Gastroesophageal sphincter (tissue), 4 donors: ENCODE measurements around the gene LONP1. TPM values are rescaled to one million over a fixed set of nuclear protein-coding genes. Genes with fewer than 3 reads are reported as not detected.

Experiments used
- ATAC-seq: fragments of 150-250 bp; one replicate; pipeline ENCODE4 v1.9.1; 2016; ENCODE audit warnings: mild to moderate bottlenecking, moderate library complexity
- H3K27ac ChIP-seq, 4 donors: fragments of 200-600 bp; sonication (generic) in 3 of 4; 1 replicate in 3 of 4; 2 replicates in 1 of 4; pipeline ENCODE4 v1.5.1; 2016 to 2019
- H3K27me3 ChIP-seq: fragments of 200-600 bp; sonication (generic); one replicate; pipeline ENCODE4 v1.5.1; 2019
- H3K36me3 ChIP-seq, 2 donors: fragments of 200-600 bp; sonication (generic); one replicate each; pipeline ENCODE4 v1.5.1; 2019; ENCODE audit warnings: control low read depth in 1 of 2
- H3K4me1 ChIP-seq, 3 donors: fragments of 200-600 bp; sonication (generic); 1 replicate in 2 of 3; 2 replicates in 1 of 3; pipeline ENCODE4 v1.5.1; 2016 to 2019; ENCODE audit warnings: control low read depth in 2 of 3
- H3K4me3 ChIP-seq, 2 donors: fragments of 200-600 bp; sonication (generic); one replicate each; pipeline ENCODE4 v1.5.1; 2019; ENCODE audit warnings: mild to moderate bottlenecking in 1 of 2, moderate library complexity in 1 of 2
- H3K9me3 ChIP-seq, 3 donors: fragments of 200-600 bp; sonication (generic); one replicate each; pipeline ENCODE4 v1.5.1; 2017 to 2019; ENCODE audit warnings: control low read depth in 2 of 3
- CTCF ChIP-seq, 4 experiments: fragments of 200-600 bp in 2 of 4; fragments of 450-650 bp in 2 of 4; sonication (generic) in 1 of 4; IDR thresholded peaks; one replicate each; pipeline ENCODE4 v1.5.1; 2017 to 2019; ENCODE audit warnings: antibody characterized with exemption in 4 of 4, mild to moderate bottlenecking in 2 of 4, moderate library complexity in 2 of 4
- EP300 ChIP-seq: sonication (generic); formaldehyde crosslinking; IDR thresholded peaks from one replicate; pipeline ENCODE4 v1.6.1; 2017; ENCODE audit warnings: antibody characterized with exemption, mild to moderate bottlenecking
- POLR2A ChIP-seq, 2 donors: fragments of 450-650 bp; IDR thresholded peaks; one replicate each; pipeline ENCODE4 v1.6.1; 2017; ENCODE audit warnings: antibody characterized with exemption in 2 of 2, mild to moderate bottlenecking in 2 of 2, moderate library complexity in 1 of 2
- POLR2AphosphoS5 ChIP-seq: sonication (generic); formaldehyde crosslinking; IDR thresholded peaks from one replicate; pipeline ENCODE4 v1.6.1; 2017; ENCODE audit warnings: antibody characterized with exemption
- WGBS, 2 donors: methylation state at CpG; one replicate each; pipeline ENCODE4 v1.1.5; 2018; ENCODE audit warnings: low coverage in 1 of 2; 5-methylcytosine and 5-hydroxymethylcytosine counted together
- total RNA-seq, 4 donors: library from RNA; depleted of rRNA; stranded (reverse); fragments of >200 nt; gene quantifications; one replicate each; pipeline ENCODE4 v1.1.0, GENCODE V29; 2016

Gene LONP1
- total RNA-seq, 4 donors from 2014 or later, result 44.5 to 73.2 (median 64.1) TPM

GRCh38 chr19:5697890-5698634 is 21.9 kb downstream of the LONP1 start:
- Histone ChIP-seq H3K4me1 (peaks cover 0 to 13% (median 0%) of the 10 kb centered on the region in 3 donors), H3K27me3 (no peaks in the 10 kb centered on the region), H3K9me3 (no peaks in the 10 kb centered on the region), H3K27ac (peak overlapping the region in 1 of 4 donors; percentile 31), H3K4me3 (no peak overlapping the region), H3K36me3 (peaks cover 0 to 95% of the 10 kb centered on the region in 2 donors)
- TF ChIP-seq POLR2AphosphoS5 (no peak), EP300 (no peak), CTCF (IDR thresholded peaks at IDR 0.05) (no peak)
- WGBS, 2 donors, result 72% methylated on average over 13 of the region's 30 CpGs; no CpG with 5 or more reads in 1 of the 2 donors
- no peak for ATAC-seq

- no peak for ATAC-seq
- 40 to 48% methylated on average over 8 to 9 of the region's 25 CpGs for WGBS, 2 donors
- Histone ChIP-seq H3K9me3 (no peaks in the 10 kb centered on the region), H3K27me3 (no peaks in the 10 kb centered on the region), H3K27ac (peak overlapping the region in 1 of 4 donors; percentile 31), H3K4me3 (no peak overlapping the region), H3K4me1 (peaks cover 0 to 21% (median 2%) of the 10 kb centered on the region in 3 donors), H3K36me3 (peaks cover 0 to 99% of the 10 kb centered on the region in 2 donors)
- TF ChIP-seq EP300 (no peak), POLR2AphosphoS5 (no peak), CTCF (IDR thresholded peaks at IDR 0.05) (no peak), POLR2A (IDR thresholded peaks at IDR 0.05) (no peak)
Measured at GRCh38 chr19:5697022-5697889, 22.7 kb downstream of the LONP1 start.

GRCh38 chr19:5696196-5697021 is 23.5 kb downstream of the LONP1 start:
- Histone ChIP-seq H3K36me3 (peaks cover 0 to 100% of the 10 kb centered on the region in 2 donors), H3K9me3 (no peaks in the 10 kb centered on the region), H3K4me3 (no peak overlapping the region), H3K4me1 (peaks cover 0 to 29% (median 10%) of the 10 kb centered on the region in 3 donors), H3K27me3 (no peaks in the 10 kb centered on the region), H3K27ac (no peak overlapping the region)
- no CpG with 5 or more reads among the region's 42 CpGs for WGBS, 2 donors
- ATAC-seq, result no peak
- no peak for TF ChIP-seq POLR2AphosphoS5
- no peak for TF ChIP-seq CTCF (IDR thresholded peaks at IDR 0.05)
- no peak for TF ChIP-seq EP300
- no peak for TF ChIP-seq POLR2A (IDR thresholded peaks at IDR 0.05)

- ATAC-seq, result no peak
- Histone ChIP-seq H3K27me3 (no peaks in the 10 kb centered on the region), H3K27ac (no peak overlapping the region), H3K9me3 (no peaks in the 10 kb centered on the region), H3K36me3 (peaks cover 0 to 94% of the 10 kb centered on the region in 2 donors), H3K4me1 (peaks cover 0 to 36% (median 11%) of the 10 kb centered on the region in 3 donors), H3K4me3 (no peak overlapping the region)
- WGBS, 2 donors, result no CpG with 5 or more reads among the region's 28 CpGs
- TF ChIP-seq EP300 (no peak), CTCF (IDR thresholded peaks at IDR 0.05) (no peak), POLR2AphosphoS5 (no peak), POLR2A (IDR thresholded peaks at IDR 0.05) (no peak)
Measured at GRCh38 chr19:5695649-5696195, 24.2 kb downstream of the LONP1 start.
